Measurements from ENCODE around the gene CD8B2.

GRCh38 chr2:106551417-106552130 lies 64.4 kb downstream of the CD8B2 start:
- TF ChIP-seq EZH2 (optimal IDR thresholded peaks at IDR 0.05; ENCODE audit: low read depth, low read length) = no peak
- no peak for TF ChIP-seq CTCF (IDR thresholded peaks at IDR 0.05; ENCODE audit: low read length)

Data from MM.1S (cell line).